Cardiac septum (tissue), 1 donor: ENCODE measurements around the gene FGD2. TPM values are rescaled to one million over a fixed set of nuclear protein-coding genes. Genes with fewer than 3 reads are reported as not detected.

Experiments used
- DNase-seq: peaks from one replicate; pipeline ENCODE4 v3.0.0-alpha.2; 2020; ENCODE audit warnings: low spot score
- intact Hi-C: fragments of 100-400 bp; cut with DNase I; formaldehyde crosslinking; loops from one replicate; pipeline ENCODE4 v1.14.0; 2022
- long read RNA-seq: library from polyadenylated mRNA; unstranded; transcript quantifications from one replicate; pipeline ENCODE4 v2.0.0, GENCODE V29; 2021
- total RNA-seq: library from RNA; stranded (reverse); fragmentation: NEBNext Ultra II Directional; extraction: Animal tissue kit (Norgen Biotek cat#: 25700); gene quantifications from one replicate; pipeline ENCODE4 v1.2.1, GENCODE V29; 2021
- donor health status: DM: no; HTN: no; CAD: no.

The FGD2 gene, protein sequence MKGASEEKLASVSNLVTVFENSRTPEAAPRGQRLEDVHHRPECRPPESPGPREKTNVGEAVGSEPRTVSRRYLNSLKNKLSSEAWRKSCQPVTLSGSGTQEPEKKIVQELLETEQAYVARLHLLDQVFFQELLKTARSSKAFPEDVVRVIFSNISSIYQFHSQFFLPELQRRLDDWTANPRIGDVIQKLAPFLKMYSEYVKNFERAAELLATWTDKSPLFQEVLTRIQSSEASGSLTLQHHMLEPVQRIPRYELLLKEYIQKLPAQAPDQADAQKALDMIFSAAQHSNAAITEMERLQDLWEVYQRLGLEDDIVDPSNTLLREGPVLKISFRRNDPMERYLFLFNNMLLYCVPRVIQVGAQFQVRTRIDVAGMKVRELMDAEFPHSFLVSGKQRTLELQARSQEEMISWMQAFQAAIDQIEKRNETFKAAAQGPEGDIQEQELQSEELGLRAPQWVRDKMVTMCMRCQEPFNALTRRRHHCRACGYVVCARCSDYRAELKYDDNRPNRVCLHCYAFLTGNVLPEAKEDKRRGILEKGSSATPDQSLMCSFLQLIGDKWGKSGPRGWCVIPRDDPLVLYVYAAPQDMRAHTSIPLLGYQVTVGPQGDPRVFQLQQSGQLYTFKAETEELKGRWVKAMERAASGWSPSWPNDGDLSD
- 2.3 TPM for total RNA-seq
- long read RNA-seq, partial matches to known transcripts: 0 of 1 reads
- long read RNA-seq, other reads (novel, unspliced or antisense): 0 of 1 reads

GRCh38 chr6:37005061-37005810 lies at the start of gene FGD2:
Gene FGD2 (plus strand): TSS chr6:37005655. CDS start chr6:37005818, 163 bp downstream.
- no peak for DNase-seq
- intact Hi-C loops: no loop called here

GRCh38 chr6:36955671-36956445 lies 49.6 kb upstream of the FGD2 start:
- DNase-seq: peak; percentile 44
- intact Hi-C loops: no loop called here

GRCh38 chr6:36956446-36956820 lies 49.0 kb upstream of the FGD2 start:
- no peak for DNase-seq
- intact Hi-C loops: no loop called here

DNA sequence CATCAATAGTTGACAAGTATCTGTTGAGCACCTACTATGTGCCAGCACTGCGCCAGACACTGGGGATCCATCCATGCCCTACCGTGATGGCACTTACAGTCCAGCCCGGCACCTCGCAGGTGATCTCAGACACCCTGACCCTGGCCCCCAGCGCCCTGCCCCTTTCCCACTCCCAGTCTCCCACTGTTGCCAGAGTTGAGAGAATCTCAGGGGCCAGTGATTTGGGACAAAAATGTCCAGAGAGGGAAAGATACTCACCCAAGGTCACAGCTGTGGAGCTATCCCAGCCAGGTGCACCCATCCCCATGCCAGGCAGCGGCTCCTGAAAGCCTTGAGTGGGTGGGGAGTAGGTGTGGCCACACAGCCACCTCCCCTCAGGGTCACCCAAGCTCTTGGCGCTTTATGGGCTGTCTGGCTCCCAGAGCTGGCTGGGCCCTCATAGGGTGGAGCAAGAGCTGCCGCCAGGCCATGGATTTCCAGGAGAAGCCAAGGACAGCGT lies 47.6 kb upstream of the FGD2 start:
- DNase-seq: no peak
- intact Hi-C loops: no loop called here

DNA sequence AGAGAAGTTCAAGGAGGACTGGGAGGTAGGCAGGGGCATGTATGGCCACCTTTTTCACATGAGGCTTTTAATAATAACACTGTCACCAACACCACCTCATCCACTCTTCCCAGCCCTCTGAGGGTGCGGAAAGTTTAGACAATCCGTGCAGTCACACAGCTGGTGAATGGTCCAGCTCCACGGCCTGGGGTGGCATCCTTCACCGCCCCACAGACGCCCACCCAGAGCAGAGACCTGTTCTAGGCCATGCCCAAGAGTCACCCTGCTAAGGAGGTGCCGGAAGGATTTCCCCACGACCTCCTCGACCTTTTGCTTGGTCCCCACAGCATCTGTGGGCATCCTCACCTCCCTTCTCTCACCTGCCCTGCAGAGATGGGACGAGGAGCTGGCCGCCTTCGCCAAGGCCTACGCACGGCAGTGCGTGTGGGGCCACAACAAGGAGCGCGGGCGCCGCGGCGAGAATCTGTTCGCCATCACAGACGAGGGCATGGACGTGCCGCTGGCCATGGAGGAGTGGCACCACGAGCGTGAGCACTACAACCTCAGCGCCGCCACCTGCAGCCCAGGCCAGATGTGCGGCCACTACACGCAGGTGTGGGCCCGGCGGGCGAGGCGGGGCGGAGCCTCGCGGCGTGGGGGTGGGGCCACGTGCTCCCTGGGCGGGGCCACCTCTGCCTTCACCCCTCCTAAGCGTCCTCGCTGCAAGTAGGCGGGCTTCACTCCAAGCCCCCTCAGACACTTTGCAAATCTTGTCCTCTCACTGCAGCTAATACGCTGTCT lies 46.5 kb upstream of the FGD2 start:
- intact Hi-C loops: no loop called here

GRCh38 chr6:36959555-36960250 lies 45.8 kb upstream of the FGD2 start:
- no peak for DNase-seq
- intact Hi-C loops: loop anchor here (5.0 kb wide), 1 partner anchor 52 kb away; no protein-coding TSS in a partner anchor

More for the DNA sequence above, 46.5 kb upstream of the FGD2 start:
- DNase-seq: no peak

DNA sequence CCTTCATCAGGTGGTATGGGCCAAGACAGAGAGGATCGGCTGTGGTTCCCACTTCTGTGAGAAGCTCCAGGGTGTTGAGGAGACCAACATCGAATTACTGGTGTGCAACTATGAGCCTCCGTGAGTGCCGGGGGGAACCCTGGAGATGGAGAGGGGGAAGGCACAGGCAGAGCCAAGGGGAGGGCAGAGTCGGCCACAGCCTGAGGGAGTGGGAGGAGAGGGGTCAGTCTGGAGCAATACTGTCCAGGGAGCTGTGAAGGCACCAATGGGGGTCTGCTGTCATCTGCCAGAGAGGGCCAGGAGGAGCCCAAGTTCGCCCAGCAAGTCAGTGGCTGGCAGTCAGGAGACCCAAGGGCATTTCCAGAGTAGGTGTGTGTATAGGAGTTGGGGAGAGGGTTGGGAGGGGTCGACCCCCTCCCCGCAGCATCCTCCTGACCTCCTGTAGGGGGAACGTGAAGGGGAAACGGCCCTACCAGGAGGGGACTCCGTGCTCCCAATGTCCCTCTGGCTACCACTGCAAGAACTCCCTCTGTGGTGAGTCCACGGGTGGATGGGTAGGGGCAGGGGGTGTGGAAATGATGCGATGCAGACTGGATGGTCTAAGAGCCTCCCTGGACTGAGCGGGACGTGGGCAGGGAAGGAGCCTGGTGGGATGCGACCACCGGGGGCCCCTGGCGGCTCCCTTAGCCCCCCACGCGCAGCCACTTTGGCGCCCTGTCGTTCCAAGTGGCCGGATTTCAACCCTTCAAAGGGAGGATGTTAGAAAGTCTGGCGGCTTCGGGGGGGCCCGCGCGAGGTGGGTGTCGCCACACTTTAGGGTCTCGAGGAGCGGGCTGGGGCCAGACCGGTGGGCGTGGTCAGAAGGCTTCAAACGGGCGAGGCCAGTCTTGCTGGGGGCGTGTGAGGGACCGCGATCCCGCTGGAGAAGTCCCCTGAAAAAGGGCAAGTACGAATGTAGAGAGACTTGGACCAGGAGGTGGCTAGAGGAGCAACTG lies 43.7 kb upstream of the FGD2 start:
- DNase-seq: no peak
- intact Hi-C loops: loop anchor here (5.0 kb wide), 1 partner anchor 54 kb away; no protein-coding TSS in a partner anchor

DNA sequence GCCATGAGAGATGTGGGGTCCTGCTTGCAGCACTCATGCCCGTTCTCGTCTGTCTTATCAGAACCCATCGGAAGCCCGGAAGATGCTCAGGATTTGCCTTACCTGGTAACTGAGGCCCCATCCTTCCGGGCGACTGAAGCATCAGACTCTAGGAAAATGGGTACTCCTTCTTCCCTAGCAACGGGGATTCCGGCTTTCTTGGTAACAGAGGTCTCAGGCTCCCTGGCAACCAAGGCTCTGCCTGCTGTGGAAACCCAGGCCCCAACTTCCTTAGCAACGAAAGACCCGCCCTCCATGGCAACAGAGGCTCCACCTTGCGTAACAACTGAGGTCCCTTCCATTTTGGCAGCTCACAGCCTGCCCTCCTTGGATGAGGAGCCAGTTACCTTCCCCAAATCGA lies 42.6 kb upstream of the FGD2 start:
- peak; percentile 83 for DNase-seq
- intact Hi-C loops: loop anchor here (5.0 kb wide), 1 partner anchor 56 kb away; no protein-coding TSS in a partner anchor

GRCh38 chr6:36963451-36964290 lies 41.8 kb upstream of the FGD2 start:
- intact Hi-C loops: loop anchor here (5.0 kb wide), 1 partner anchor 56 kb away; no protein-coding TSS in a partner anchor
- no peak for DNase-seq

DNA sequence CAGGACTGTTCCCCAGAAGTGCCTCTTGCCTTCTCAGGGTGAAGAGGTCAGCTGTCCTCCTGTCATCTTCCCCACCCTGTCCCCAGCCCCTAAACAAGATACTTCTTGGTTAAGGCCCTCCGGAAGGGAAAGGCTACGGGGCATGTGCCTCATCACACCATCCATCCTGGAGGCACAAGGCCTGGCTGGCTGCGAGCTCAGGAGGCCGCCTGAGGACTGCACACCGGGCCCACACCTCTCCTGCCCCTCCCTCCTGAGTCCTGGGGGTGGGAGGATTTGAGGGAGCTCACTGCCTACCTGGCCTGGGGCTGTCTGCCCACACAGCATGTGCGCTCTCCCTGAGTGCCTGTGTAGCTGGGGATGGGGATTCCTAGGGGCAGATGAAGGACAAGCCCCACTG lies 41.1 kb upstream of the FGD2 start:
- intact Hi-C loops: loop anchor here (5.0 kb wide), 1 partner anchor 57 kb away; no protein-coding TSS in a partner anchor

DNA sequence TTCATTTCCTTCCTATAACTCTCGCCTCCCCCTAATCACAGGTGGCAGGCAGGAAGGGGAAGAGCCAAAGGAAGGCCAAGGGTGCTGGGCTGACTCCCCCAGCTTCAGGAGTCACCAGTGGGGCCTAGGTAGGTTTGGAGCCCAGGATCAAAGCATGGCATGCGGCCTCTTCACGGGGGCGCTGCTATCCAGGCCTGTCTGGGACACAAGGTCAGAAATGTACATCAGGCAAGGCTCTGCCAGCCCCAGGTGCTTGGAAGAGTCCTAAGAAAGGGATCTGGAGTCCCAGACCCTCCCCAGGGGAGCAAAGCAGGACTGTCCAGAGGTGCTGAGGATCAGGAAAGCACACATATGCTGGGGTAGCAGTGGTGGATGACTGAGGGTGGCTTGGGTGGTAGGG lies 40.5 kb upstream of the FGD2 start:
- no peak for DNase-seq
- intact Hi-C loops: loop anchor here (5.0 kb wide), 1 partner anchor 58 kb away; no protein-coding TSS in a partner anchor

More for the DNA sequence above, 41.1 kb upstream of the FGD2 start:
- no peak for DNase-seq

GRCh38 chr6:36967301-36967700 lies 38.2 kb upstream of the FGD2 start:
- intact Hi-C loops: no loop called here
- no peak for DNase-seq

- DNase-seq: no peak
- intact Hi-C loops: no loop called here
Measured at GRCh38 chr6:36967757-36968156, 37.7 kb upstream of the FGD2 start.

DNA sequence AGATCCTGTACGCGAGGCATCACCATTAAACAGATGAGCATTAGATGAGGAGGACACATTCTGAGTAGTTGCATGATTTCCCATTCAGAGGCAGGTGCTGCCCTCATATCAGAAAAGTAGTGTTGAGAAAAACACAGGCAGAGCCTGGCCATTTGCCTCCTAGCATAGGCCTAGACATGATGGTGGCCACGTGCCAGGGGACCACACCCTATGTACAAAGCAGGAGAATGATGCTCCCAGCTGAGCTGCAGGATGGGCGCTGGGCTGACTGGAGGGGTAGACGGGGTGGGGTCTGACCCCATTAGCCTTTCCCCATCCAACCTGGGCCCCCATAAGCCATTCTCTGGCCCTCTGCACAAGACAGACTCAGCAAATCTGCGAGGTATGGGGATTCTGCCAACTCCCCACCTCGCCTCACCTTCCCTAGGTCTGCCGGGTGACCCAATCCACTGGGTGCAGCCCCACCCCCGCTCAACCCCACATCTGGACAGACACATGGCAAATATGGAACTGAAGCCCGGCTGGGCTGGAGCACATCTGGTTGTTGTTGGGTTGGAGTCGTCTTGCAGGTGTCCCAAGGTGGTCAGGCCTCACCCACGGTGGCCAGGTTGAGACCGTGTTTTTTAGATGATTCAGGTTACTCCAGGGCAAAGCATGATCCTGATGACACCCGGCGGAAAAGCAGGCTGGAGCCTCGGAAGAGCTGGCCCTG lies 37.0 kb upstream of the FGD2 start:
- DNase-seq: no peak
- intact Hi-C loops: no loop called here

DNA sequence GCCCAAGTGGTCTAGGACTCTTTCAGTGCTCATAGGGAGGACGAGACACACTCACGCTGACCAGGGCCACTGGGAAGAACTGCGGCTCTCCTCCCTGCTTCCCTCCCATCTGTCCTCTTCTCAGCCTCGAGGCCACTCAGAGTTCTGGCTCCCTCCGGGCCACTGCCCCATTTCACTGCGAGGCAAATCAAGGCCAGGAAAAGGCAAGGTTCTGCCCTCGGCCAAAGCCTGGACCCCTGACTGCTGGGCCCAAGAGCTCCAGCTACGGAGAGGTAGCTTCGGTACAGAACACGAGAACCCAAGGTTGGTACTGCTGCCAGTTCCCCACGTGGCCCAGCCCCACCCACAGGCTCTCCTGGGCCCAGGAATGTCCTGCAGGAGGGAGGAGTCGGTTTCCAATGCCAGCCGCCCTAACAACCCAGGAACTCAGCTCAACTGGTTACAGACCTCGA lies 36.2 kb upstream of the FGD2 start:
- DNase-seq: no peak
- intact Hi-C loops: no loop called here
